Measurements from ENCODE around the gene EPB41L2. TPM values are rescaled to one million over a fixed set of nuclear protein-coding genes. Genes with fewer than 3 reads are reported as not detected.
A peak's percentile ranks its signal among the peaks of the same experiment; 100 is the strongest.

Gene EPB41L2
- total RNA-seq, 1 experiment from 2014 or later = 199 TPM

DNA sequence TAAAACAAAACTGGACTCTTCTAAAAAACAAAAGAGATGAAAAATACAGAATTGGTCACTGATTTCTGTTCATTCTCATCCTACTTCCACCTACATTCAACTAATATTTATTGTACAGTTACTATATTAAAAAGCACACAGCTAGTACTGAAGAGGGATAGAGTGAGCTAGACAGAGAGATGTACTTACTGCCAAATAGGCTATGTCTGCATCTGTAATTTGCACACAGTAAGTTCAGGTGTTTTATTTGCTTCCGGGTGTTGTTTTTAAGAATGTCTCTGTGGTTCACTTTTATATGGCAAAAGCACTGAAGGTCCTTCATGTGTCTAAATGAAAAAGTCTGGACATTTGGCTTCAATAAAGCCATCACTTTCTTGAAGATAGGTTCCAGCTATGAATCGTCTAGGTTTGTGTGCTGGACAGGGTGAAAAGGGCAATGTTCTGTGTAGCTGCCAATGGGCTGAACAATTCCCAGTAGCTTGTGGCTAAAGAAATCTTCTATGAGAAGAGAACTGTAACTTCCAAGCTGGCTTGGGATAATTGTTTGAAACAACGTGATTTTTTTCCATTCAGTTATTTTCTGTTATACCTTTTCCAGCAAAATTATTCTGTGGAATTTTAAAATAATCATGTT lies 47.3 kb downstream of the EPB41L2 start:
- DNase-seq (ENCODE audit: low read depth, low spot score) = no peak
- no peak overlapping the region for H3K4me3 ChIP-seq (ENCODE audit: low read depth in 2 of 2, low read length in 2 of 2)
- ChIA-PET CTCF (no interaction called here), POLR2A (interaction anchor here (0.7 kb wide), 1 partner anchor 24 kb away, joined by 8 read pairs; no protein-coding TSS in a partner anchor)
- in situ Hi-C loops (cut with HindIII; ENCODE audit: low pct_unique_long_range_greater_than_20kb, low sequenced_read_pairs) (no loop called here), intact Hi-C loops (cut with micrococcal nuclease; ENCODE audit: unreplicated experiment) (no loop called here)
- BruUV-seq (replicated peaks) = no TSS peak
- peaks cover 45% of the 10 kb centered on the region for H3K4me1 ChIP-seq (ENCODE audit: control insufficient read depth, insufficient read depth, low read length)
- peak overlapping the region; percentile 76 for H3K27ac ChIP-seq (ENCODE audit: low read length)
- TF ChIP-seq TCF7L2 (IDR thresholded peaks at IDR 0.05; ENCODE audit: low read depth, low read length) (no peak), SIN3A (IDR thresholded peaks at IDR 0.05; ENCODE audit: borderline replicate concordance, insufficient read depth, low read depth, low read length) (no peak), POLR2AphosphoS5 (IDR thresholded peaks at IDR 0.05; ENCODE audit: low read depth, low read length) (no peak)
- TF ChIP-seq, protein P1, sequence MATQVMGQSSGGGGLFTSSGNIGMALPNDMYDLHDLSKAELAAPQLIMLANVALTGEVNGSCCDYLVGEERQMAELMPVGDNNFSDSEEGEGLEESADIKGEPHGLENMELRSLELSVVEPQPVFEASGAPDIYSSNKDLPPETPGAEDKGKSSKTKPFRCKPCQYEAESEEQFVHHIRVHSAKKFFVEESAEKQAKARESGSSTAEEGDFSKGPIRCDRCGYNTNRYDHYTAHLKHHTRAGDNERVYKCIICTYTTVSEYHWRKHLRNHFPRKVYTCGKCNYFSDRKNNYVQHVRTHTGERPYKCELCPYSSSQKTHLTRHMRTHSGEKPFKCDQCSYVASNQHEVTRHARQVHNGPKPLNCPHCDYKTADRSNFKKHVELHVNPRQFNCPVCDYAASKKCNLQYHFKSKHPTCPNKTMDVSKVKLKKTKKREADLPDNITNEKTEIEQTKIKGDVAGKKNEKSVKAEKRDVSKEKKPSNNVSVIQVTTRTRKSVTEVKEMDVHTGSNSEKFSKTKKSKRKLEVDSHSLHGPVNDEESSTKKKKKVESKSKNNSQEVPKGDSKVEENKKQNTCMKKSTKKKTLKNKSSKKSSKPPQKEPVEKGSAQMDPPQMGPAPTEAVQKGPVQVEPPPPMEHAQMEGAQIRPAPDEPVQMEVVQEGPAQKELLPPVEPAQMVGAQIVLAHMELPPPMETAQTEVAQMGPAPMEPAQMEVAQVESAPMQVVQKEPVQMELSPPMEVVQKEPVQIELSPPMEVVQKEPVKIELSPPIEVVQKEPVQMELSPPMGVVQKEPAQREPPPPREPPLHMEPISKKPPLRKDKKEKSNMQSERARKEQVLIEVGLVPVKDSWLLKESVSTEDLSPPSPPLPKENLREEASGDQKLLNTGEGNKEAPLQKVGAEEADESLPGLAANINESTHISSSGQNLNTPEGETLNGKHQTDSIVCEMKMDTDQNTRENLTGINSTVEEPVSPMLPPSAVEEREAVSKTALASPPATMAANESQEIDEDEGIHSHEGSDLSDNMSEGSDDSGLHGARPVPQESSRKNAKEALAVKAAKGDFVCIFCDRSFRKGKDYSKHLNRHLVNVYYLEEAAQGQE (IDR thresholded peaks at IDR 0.05; ENCODE audit: insufficient read depth in 1 of 2, low read depth in 2 of 2, low read length in 1 of 2) = no peak
- TF ChIP-seq, protein P2, sequence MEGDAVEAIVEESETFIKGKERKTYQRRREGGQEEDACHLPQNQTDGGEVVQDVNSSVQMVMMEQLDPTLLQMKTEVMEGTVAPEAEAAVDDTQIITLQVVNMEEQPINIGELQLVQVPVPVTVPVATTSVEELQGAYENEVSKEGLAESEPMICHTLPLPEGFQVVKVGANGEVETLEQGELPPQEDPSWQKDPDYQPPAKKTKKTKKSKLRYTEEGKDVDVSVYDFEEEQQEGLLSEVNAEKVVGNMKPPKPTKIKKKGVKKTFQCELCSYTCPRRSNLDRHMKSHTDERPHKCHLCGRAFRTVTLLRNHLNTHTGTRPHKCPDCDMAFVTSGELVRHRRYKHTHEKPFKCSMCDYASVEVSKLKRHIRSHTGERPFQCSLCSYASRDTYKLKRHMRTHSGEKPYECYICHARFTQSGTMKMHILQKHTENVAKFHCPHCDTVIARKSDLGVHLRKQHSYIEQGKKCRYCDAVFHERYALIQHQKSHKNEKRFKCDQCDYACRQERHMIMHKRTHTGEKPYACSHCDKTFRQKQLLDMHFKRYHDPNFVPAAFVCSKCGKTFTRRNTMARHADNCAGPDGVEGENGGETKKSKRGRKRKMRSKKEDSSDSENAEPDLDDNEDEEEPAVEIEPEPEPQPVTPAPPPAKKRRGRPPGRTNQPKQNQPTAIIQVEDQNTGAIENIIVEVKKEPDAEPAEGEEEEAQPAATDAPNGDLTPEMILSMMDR (IDR thresholded peaks at IDR 0.05) = no peak
- no peaks in the 10 kb centered on the region for H3K36me3 ChIP-seq (ENCODE audit: control insufficient read depth, insufficient read depth, low read length)
- H3K27me3 ChIP-seq (ENCODE audit: control insufficient read depth, insufficient read depth, low read length) = no peaks in the 10 kb centered on the region
- no peaks in the 10 kb centered on the region for H3K9me3 ChIP-seq (ENCODE audit: control insufficient read depth, insufficient read depth, low read depth, low read length)
- peak; percentile 80 for ATAC-seq

DNA sequence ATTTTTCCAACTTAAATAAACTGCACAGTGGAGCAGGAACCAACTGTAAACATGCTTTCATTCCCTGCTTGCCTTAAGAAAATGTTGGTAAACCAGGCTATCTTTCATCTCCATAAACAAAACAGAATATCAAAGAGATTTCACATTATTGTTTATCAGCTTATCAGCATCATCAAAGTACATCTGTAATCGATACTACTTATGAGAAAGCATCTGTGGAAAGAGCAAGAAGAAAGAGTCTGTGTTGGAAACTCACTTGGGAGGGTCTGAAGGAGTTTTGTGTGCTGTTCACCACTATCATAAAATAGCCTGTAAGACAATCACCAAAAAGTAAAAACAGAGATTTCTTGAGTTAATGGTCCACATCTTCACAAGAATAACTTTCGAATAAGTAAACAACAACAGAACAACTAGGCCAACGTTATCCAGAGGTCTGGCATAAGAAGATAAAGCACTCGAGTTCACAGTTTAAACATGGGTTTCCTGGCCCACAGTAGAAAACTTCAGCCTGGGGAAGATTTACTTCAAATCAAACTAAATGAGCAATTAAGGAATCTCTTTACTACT lies 47.9 kb downstream of the EPB41L2 start:
- H3K27me3 ChIP-seq (ENCODE audit: control insufficient read depth, insufficient read depth, low read length) = no peaks in the 10 kb centered on the region
- BruUV-seq (replicated peaks) = no TSS peak
- peaks cover 45% of the 10 kb centered on the region for H3K4me1 ChIP-seq (ENCODE audit: control insufficient read depth, insufficient read depth, low read length)
- intact Hi-C loops (cut with micrococcal nuclease; ENCODE audit: unreplicated experiment) (no loop called here), in situ Hi-C loops (cut with HindIII; ENCODE audit: low pct_unique_long_range_greater_than_20kb, low sequenced_read_pairs) (no loop called here)
- peak overlapping the region; percentile 76 for H3K27ac ChIP-seq (ENCODE audit: low read length)
- DNase-seq (ENCODE audit: low read depth, low spot score) = no peak
- no peaks in the 10 kb centered on the region for H3K36me3 ChIP-seq (ENCODE audit: control insufficient read depth, insufficient read depth, low read length)
- CTCF ChIA-PET = no interaction called here
- TF ChIP-seq, protein P1 (IDR thresholded peaks at IDR 0.05; ENCODE audit: insufficient read depth in 1 of 2, low read depth in 2 of 2, low read length in 1 of 2) = no peak
- TF ChIP-seq TCF7L2 (IDR thresholded peaks at IDR 0.05; ENCODE audit: low read depth, low read length) = peak; percentile 33; the same call in 1 of the 2 replicates
- POLR2A ChIA-PET = no interaction called here
- no peaks in the 10 kb centered on the region for H3K9me3 ChIP-seq (ENCODE audit: control insufficient read depth, insufficient read depth, low read depth, low read length)
- ATAC-seq = no peak
- H3K4me3 ChIP-seq (ENCODE audit: low read depth in 2 of 2, low read length in 2 of 2) = no peak overlapping the region
